NCI-H1092 treated with DMSO at 0.1 percent for 48 hours (cell line): ENCODE data around the gene FAM222B.

Source experiments
- DNase-seq: peaks from one replicate; lab custom pipeline; 2025; lab: John Stamatoyannopoulos, UW

The FAM222B gene

DNA sequence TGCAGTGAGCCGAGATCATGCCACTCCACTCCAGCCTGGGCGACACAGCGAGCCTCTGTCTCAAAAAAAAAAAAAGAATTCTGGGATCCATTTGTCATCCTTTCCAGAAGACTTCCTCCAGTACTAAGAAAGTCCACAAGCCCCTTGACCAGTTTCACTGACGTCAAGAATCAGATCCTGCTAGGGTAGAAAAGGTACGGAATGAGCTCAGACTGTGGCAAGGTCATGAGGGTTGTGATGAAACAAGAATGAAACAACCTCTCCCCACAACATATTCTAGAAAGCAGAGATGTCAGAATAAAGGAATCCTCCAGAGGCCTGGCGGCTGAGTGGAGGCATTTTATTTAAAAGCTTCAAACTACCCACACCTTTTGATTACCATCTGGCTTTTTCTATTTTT, 68.9 kb downstream of the FAM222B start:
- no peak for DNase-seq

DNA sequence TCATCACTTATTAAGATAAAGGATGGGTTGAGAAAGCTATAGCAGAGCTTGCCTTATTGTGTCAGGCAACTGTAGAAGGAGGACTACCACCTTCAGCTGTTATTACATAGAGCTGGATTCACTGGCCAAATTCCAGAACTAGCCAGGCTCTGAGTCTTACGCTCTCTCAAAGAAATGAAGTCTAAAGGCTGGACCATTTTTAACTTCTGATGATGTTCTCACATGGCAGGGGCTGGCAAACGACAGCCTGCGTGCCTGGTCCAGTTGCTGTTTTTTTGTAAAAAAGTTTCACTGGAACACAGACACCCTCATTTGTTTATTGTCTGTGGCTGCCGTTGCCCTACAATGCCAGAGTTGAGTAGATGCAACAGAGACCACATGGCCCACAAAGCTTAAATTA, 77.6 kb downstream of the FAM222B start:
- DNase-seq = no peak

GRCh38 chr17:28763804-28764266, 78.8 kb downstream of the FAM222B start:
- DNase-seq = peak; percentile 51

DNA sequence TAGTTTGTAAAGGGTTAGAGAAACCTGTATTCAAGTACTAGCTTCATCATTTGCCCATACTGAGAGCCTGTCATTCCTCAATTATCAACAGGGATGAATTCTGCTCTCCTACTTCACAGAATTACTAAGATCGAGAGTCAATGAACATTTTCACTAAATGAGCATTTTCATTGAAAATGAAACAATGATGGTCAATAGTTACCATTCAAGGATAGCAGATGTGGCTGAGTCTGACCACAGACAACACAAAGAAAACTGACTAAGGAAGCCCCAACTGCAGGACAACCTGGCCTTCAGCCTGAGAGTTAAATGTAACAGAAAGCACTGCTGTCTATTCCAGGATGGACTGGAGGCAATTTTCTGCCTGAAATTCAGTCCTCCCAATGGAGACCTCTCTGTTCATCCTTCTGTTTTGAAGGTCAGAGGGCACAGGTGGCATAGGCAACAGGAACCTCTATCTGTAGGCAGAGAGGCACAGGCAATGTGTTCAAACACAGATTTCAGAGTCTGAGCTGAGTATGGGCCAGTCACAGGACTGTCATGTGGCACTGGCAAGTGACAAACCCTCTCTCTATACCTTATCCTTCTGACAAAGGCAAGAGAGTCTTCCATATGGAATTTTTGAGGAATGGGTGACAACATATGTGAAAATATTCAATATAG, 79.3 kb downstream of the FAM222B start:
- no peak for DNase-seq

- DNase-seq = peak; percentile 93
These were observed 81.7 kb downstream of the FAM222B start for GRCh38 chr17:28760601-28761562.

GRCh38 chr17:28759256-28759865, 83.2 kb downstream of the FAM222B start:
- no peak for DNase-seq

GRCh38 chr17:28758411-28759121, 84.0 kb downstream of the FAM222B start:
- no peak for DNase-seq

DNA sequence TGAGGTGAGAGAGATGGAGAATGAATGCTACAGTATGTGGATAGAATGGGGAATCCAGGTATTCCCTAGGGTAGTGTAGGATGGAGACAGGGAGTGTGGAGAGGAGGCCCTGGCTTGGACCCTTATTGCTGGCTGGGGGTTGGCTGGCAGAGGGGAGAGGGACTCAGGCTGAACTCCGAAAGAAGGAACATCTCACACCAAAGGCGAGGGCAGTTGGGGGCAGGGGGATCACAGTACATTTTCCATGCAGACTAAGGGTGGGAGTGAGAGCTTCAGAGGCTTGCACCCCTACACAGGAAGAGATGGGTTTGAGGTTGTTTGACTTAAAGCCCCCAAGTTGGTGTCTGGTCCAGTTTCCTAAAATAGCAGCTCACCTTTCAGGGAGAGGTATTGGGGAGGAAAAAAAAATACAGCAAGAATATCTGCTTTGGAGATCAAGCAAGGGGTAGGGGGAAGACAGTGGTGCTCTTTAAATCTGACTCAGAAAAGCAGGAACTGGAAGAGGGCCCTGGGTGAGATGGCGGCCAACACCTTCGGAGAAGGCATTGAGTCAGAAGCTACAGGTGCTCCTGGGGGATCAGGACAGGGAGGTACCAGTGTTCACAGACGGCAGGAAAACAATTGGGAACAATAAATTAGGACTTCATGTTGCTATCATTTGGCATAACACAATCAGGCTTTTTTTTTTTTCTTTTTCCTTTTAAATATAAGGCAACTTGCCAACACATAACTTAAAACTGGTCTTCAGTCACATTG, 86.4 kb downstream of the FAM222B start:
- DNase-seq = no peak

DNA sequence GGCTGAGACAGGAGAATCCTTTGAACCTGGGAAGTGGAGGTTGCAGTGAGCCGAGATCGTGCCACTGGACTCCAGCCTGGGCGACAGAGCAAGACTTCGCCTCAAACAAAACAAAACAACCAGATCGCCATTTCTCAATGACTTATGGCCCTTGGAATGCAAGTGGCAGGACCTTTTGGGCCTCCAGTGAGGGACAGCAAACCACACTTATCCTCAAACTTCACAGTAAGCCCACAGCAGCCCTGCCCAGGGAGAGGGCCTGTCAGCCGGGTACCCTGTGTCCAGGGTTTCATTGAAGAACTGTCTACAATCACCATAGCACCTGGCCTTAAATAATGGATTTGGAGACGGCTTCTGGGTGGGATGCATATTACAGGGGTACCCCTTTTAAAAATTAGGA, 87.1 kb downstream of the FAM222B start:
- no peak for DNase-seq

DNA sequence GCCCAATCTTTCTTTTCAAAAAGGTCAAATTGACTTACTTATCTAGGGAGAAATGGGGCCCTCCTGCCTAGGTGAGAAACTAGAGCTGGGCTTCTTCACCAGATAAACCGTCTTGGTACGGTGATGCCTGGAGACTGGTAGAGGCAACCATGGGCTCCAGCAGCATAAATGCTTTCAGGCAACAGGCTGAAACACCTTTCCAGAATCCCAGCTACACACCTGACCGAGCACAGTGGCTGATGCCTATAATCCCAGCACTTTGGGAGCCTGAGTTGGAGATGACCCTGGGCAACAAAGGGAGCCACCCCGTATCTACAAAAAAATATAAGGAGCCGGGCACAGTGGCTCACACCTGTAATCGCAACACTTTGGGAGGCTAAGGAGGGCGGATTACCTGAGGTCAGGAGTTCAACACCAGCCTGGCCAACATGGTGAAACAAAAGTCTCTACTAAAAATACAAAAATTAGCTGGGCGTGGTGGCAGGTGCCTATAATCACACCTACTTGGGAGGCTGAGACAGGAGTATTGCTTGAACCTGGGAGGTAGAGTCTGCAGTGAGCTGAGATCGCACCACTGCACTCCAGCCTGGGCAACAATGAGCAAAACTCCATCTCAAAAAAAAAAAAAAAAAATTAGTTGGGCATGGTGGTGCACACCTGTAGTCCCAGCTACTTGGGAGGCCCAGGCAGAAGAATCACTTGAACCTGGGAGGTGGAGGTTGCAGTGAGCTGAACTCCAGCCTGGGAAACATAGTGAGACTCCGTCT, 90.8 kb downstream of the FAM222B start:
- DNase-seq = no peak

DNA sequence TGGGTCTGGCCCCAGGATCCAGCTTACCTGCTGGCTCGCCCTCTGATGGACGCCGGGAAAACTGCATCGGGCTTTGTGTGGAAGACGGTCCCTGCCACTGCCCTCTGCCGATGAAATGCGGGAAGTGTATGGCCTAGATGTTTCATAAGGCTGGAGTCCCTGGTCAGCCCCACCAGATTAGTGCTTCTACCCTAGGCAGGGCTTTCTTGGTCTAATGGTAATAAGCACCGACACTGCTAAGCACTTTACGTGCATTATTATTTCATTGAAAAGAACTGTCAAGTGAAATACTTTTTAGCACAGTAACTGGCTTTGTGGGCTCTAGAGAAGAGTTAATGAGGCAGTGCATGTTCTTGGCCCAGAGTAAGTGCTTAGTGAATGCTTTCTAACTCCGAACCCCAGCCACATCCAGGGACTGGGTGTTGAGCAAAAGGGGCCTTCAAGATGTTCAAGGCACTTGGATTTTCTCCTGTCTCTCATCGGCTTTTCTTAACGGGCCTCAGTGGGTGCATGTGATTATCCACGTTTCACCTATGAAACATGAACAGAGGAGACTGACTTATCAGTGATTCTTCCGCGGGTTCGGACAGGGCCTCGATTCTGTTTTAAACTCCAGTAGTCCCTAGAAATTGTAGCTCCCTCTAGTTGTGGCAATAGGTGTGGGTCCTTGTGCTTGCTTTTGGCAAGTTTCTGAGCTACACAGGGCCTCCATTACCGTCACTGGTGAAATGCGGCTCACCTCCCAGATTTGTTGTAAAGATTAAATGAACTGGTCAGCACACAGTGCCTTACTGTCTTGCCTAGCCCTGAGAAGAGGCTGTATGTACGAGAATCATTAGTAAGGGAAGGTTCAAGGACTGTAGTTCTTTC, 92.2 kb downstream of the FAM222B start:
- peak; percentile 81 for DNase-seq

DNA sequence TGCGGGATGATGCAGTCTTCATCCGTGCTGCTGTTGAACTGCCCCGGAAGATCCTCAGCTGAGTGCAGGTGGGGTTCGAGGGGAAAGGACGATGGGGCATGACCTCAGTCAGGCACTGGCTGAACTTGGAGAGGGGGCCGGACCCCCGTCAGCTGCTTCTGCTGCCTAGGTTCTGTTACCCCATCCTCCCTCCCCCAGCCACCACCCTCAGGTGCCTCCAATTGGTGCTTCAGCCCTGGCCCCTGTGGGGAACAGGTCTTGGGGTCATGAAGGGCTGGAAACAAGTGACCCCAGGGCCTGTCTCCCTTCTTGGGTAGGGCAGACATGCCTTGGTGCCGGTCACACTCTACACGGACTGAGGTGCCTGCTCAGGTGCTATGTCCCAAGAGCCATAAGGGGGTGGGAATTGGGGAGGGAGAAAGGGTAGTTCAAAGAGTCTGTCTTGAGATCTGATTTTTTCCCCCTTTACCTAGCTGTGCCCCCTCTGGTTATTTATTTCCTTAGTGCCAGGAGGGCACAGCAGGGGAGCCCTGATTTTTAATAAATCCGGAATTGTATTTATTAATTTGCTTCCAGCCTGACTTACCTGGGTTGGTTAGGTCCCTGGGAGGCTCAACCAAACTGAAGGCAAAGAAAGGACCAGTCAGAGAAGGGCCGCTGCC, 92.9 kb downstream of the FAM222B start:
- DNase-seq = no peak

DNA sequence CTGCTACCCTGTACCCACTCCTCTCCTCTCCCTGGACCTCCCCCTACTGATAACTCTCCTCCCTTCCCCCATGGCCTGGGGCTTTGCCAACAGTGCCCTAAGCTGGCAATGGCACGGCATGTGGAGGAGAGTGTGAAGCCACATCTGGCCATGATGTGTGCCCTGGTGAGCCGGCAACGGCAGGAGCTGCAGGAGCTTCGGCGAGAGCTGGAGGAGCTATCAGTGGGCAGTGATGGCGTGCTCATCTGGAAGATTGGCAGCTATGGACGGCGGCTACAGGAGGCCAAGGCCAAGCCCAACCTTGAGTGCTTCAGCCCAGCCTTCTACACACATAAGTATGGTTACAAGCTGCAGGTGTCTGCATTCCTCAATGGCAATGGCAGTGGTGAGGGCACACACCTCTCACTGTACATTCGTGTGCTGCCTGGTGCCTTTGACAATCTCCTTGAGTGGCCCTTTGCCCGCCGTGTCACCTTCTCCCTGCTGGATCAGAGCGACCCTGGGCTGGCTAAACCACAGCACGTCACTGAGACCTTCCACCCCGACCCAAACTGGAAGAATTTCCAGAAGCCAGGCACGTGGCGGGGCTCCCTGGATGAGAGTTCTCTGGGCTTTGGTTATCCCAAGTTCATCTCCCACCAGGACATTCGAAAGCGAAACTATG, 93.6 kb downstream of the FAM222B start:
- DNase-seq = no peak

DNA sequence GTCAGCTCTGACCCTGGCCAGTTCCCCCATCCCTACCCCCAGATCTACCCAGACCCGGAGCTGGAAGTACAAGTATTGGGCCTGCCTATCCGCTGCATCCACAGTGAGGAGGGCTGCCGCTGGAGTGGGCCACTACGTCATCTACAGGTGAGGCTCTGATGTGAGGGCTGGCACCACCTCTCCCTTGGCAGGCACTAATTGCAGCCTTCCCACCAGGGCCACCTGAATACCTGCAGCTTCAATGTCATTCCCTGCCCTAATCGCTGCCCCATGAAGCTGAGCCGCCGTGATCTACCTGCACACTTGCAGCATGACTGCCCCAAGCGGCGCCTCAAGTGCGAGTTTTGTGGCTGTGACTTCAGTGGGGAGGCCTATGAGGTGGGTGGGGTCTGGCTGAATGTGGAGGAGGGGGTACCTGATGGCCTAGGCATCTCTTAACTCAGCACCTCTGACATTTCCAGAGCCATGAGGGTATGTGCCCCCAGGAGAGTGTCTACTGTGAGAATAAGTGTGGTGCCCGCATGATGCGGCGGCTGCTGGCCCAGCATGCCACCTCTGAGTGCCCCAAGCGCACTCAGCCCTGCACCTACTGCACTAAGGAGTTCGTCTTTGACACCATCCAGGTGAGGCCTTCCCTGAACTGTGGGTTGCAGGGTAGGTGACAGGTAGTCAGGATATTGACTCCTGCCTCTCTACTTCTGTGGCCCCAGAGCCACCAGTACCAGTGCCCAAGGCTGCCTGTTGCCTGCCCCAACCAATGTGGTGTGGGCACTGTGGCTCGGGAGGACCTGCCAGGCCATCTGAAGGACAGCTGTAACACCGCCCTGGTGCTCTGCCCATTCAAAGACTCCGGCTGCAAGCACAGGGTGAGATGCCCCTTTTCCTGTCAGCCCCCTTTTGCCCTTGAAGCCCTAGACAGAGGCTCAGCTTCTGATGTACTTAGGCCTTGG, 94.5 kb downstream of the FAM222B start:
- no peak for DNase-seq

GRCh38 chr17:28747051-28747691, 95.4 kb downstream of the FAM222B start:
- DNase-seq = peak; percentile 59

- DNase-seq = peak; percentile 69
These were observed 96.0 kb downstream of the FAM222B start for GRCh38 chr17:28746611-28747050.
